ENCODE results near the gene PLCB1.
A peak's percentile ranks its signal among the peaks of the same experiment; 100 is the strongest.
"Not testable (repeated sequence)": the region's sequence is repeated elsewhere in the genome, so short reads cannot be mapped to it uniquely, and the experiment has no call there.

The PLCB1 gene

GRCh38 chr20:8627340-8628004 lies 495.4 kb downstream of the PLCB1 start:
- DNase-seq: no peak

GRCh38 chr20:8631271-8631670 lies 499.2 kb downstream of the PLCB1 start:
- no peak for DNase-seq

- no peak for DNase-seq
Measured at GRCh38 chr20:8633366-8633765, 501.3 kb downstream of the PLCB1 start.

GRCh38 chr20:8635048-8635572 lies 503.0 kb downstream of the PLCB1 start:
- no peak for DNase-seq

GRCh38 chr20:8635837-8636236 lies 503.8 kb downstream of the PLCB1 start:
- no peak for DNase-seq

GRCh38 chr20:8639112-8639778 lies 507.2 kb downstream of the PLCB1 start:
- DNase-seq: no peak

GRCh38 chr20:8640461-8640860 lies 508.4 kb downstream of the PLCB1 start:
- DNase-seq: no peak

GRCh38 chr20:8642247-8642646 lies 510.2 kb downstream of the PLCB1 start:
- DNase-seq: no peak

GRCh38 chr20:8644468-8644867 lies 512.4 kb downstream of the PLCB1 start:
- not testable (repeated sequence) for DNase-seq

GRCh38 chr20:8645326-8645725 lies 513.3 kb downstream of the PLCB1 start:
- no peak for DNase-seq

- no peak for DNase-seq
Measured at GRCh38 chr20:8646033-8646441, 514.0 kb downstream of the PLCB1 start.

- no peak for DNase-seq
Measured at GRCh38 chr20:8646716-8647115, 514.6 kb downstream of the PLCB1 start.

GRCh38 chr20:8647961-8648441 lies 515.9 kb downstream of the PLCB1 start:
- DNase-seq: peak; percentile 46

- no peak for DNase-seq
Measured at GRCh38 chr20:8648466-8648865, 516.4 kb downstream of the PLCB1 start.

- no peak for DNase-seq
Measured at GRCh38 chr20:8652396-8652795, 520.3 kb downstream of the PLCB1 start.

GRCh38 chr20:8654486-8654885 lies 522.4 kb downstream of the PLCB1 start:
- no peak for DNase-seq

GRCh38 chr20:8656335-8656734 lies 524.3 kb downstream of the PLCB1 start:
- peak; percentile 12 for DNase-seq

GRCh38 chr20:8657664-8658063 lies 525.6 kb downstream of the PLCB1 start:
- no peak for DNase-seq

GRCh38 chr20:8658103-8658502 lies 526.0 kb downstream of the PLCB1 start:
- peak; percentile 85 for DNase-seq

GRCh38 chr20:8661229-8661952 lies 529.3 kb downstream of the PLCB1 start:
- no peak for DNase-seq

- DNase-seq: no peak
Measured at GRCh38 chr20:8662433-8662954, 530.4 kb downstream of the PLCB1 start.

- no peak for DNase-seq
Measured at GRCh38 chr20:8663424-8663823, 531.4 kb downstream of the PLCB1 start.

GRCh38 chr20:8664778-8665177 lies 532.7 kb downstream of the PLCB1 start:
- no peak for DNase-seq

Data from MV-4-11 (cell line).